ENCODE measurements around the gene PUS10. TPM values are rescaled to one million over a fixed set of nuclear protein-coding genes. Genes with fewer than 3 reads are reported as not detected.

Gene PUS10
- total RNA-seq, 1 donor from 2014 or later, result 8.2 TPM

GRCh38 chr2:60974652-60975051, 43.4 kb downstream of the PUS10 start:
- intact Hi-C loops (cut with micrococcal nuclease), result no loop called here

GRCh38 chr2:60973705-60974104, 44.4 kb downstream of the PUS10 start:
- intact Hi-C loops (cut with micrococcal nuclease), result no loop called here

- intact Hi-C loops (cut with micrococcal nuclease), result no loop called here
Measured at GRCh38 chr2:60972889-60973656, 45.0 kb downstream of the PUS10 start.

GRCh38 chr2:60966507-60967405, 51.3 kb downstream of the PUS10 start:
- intact Hi-C loops (cut with micrococcal nuclease), result no loop called here

- intact Hi-C loops (cut with micrococcal nuclease), result loop anchor here (1.0 to 2.0 kb wide), 3 partner anchors 33 to 146 kb away; partner anchors contain the start of gene REL
Measured at GRCh38 chr2:60965499-60965785, 52.6 kb downstream of the PUS10 start.

- intact Hi-C loops (cut with micrococcal nuclease), result loop anchor here (1.0 to 2.0 kb wide), 3 partner anchors 34 to 146 kb away; partner anchors contain the start of gene REL
Measured at GRCh38 chr2:60964651-60965498, 53.2 kb downstream of the PUS10 start.

- intact Hi-C loops (cut with micrococcal nuclease), result no loop called here
Measured at GRCh38 chr2:60963190-60963589, 54.9 kb downstream of the PUS10 start.

- intact Hi-C loops (cut with micrococcal nuclease), result no loop called here
Measured at GRCh38 chr2:60962528-60962927, 55.5 kb downstream of the PUS10 start.

- intact Hi-C loops (cut with micrococcal nuclease), result no loop called here
Measured at GRCh38 chr2:60961457-60961856, 56.6 kb downstream of the PUS10 start.

- intact Hi-C loops (cut with micrococcal nuclease), result no loop called here
Measured at GRCh38 chr2:60960706-60961105, 57.3 kb downstream of the PUS10 start.

- intact Hi-C loops (cut with micrococcal nuclease), result no loop called here
Measured at GRCh38 chr2:60959501-60959900, 58.6 kb downstream of the PUS10 start.

- intact Hi-C loops (cut with micrococcal nuclease), result no loop called here
Measured at GRCh38 chr2:60958800-60959199, 59.3 kb downstream of the PUS10 start.

GRCh38 chr2:60958361-60958760, 59.7 kb downstream of the PUS10 start:
- intact Hi-C loops (cut with micrococcal nuclease), result no loop called here

- intact Hi-C loops (cut with micrococcal nuclease), result no loop called here
Measured at GRCh38 chr2:60957643-60958042, 60.4 kb downstream of the PUS10 start.

GRCh38 chr2:60957224-60957623, 60.8 kb downstream of the PUS10 start:
- intact Hi-C loops (cut with micrococcal nuclease), result no loop called here

GRCh38 chr2:60954139-60954538, 63.9 kb downstream of the PUS10 start:
- intact Hi-C loops (cut with micrococcal nuclease), result no loop called here

- intact Hi-C loops (cut with micrococcal nuclease), result loop anchor here (2.0 kb wide), 1 partner anchor 16 kb away; no protein-coding TSS in a partner anchor
Measured at GRCh38 chr2:60948926-60949579, 69.0 kb downstream of the PUS10 start.

- intact Hi-C loops (cut with micrococcal nuclease), result loop anchor here (2.0 kb wide), 1 partner anchor 15 kb away; no protein-coding TSS in a partner anchor
Measured at GRCh38 chr2:60948161-60948560, 69.9 kb downstream of the PUS10 start.

- intact Hi-C loops (cut with micrococcal nuclease), result no loop called here
Measured at GRCh38 chr2:60947056-60947455, 71.0 kb downstream of the PUS10 start.

- intact Hi-C loops (cut with micrococcal nuclease), result no loop called here
Measured at GRCh38 chr2:60945341-60945740, 72.7 kb downstream of the PUS10 start.

GRCh38 chr2:60939622-60940021, 78.4 kb downstream of the PUS10 start:
- intact Hi-C loops (cut with micrococcal nuclease), result loop anchor here (2.0 kb wide), 1 partner anchor 59 kb away; no protein-coding TSS in a partner anchor

Measured in T-helper 1 cell treated with Interleukin-12 subunit alpha and Interleukin-12 subunit beta and Interleukin-4 antibody, amounts not matched to agents 30 ng/mL and 1 ng/mL, for 36 hours (primary cell).